ENCODE results near the gene HNF1B.

DNA sequence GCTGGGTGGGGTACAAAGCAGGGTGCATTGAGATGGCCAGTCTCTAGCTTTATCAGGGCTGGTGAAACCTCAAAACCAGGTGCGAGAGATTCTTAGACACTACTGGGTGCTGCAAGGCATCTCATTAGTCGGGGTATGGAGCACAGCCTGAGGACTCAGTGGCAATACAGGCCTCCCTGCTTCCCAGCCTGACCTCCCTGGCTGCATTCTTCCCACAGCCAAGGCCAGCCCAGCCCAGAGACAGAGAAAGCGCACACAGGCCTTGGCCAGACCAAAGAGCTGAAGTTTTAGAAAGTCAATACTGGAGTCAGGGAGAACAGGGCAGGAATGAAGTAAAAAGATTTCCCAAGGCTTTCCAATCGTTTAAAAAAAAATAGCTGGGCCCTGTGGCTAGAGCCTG is 12.5 kb downstream of the HNF1B start:
- TF ChIP-seq GLIS3 (CRISPR knock-in tag; IDR thresholded peaks at IDR 0.05), result no peak
- no peak for TF ChIP-seq ZNF70 (CRISPR knock-in tag; IDR thresholded peaks at IDR 0.05)
- no peak for TF ChIP-seq ISL1 (CRISPR knock-in tag; IDR thresholded peaks at IDR 0.05)
- TF ChIP-seq ZFP30 (CRISPR knock-in tag; IDR thresholded peaks at IDR 0.05), result no peak
- no peak for TF ChIP-seq RARB (CRISPR knock-in tag; IDR thresholded peaks at IDR 0.05)
- no peak for TF ChIP-seq ZNF565 (CRISPR knock-in tag; conservative IDR thresholded peaks at IDR 0.05; ENCODE audit: low read depth)
- TF ChIP-seq ARNTL (CRISPR knock-in tag; IDR thresholded peaks at IDR 0.05; ENCODE audit: borderline replicate concordance, low read depth), result no peak
- no peak for TF ChIP-seq ZFP3 (CRISPR knock-in tag; IDR thresholded peaks at IDR 0.05)
- no peak for TF ChIP-seq CREB5 (CRISPR knock-in tag; IDR thresholded peaks at IDR 0.05; ENCODE audit: low read depth)
- TF ChIP-seq CSDC2 (CRISPR knock-in tag; IDR thresholded peaks at IDR 0.05), result no peak
- no peak for TF ChIP-seq TOX (CRISPR knock-in tag; IDR thresholded peaks at IDR 0.05; ENCODE audit: borderline replicate concordance)
- no peak for TF ChIP-seq BACH2 (CRISPR knock-in tag; IDR thresholded peaks at IDR 0.05; ENCODE audit: borderline replicate concordance)
- no peak for TF ChIP-seq ESRRG (CRISPR knock-in tag; IDR thresholded peaks at IDR 0.05)
- TF ChIP-seq, protein P1, sequence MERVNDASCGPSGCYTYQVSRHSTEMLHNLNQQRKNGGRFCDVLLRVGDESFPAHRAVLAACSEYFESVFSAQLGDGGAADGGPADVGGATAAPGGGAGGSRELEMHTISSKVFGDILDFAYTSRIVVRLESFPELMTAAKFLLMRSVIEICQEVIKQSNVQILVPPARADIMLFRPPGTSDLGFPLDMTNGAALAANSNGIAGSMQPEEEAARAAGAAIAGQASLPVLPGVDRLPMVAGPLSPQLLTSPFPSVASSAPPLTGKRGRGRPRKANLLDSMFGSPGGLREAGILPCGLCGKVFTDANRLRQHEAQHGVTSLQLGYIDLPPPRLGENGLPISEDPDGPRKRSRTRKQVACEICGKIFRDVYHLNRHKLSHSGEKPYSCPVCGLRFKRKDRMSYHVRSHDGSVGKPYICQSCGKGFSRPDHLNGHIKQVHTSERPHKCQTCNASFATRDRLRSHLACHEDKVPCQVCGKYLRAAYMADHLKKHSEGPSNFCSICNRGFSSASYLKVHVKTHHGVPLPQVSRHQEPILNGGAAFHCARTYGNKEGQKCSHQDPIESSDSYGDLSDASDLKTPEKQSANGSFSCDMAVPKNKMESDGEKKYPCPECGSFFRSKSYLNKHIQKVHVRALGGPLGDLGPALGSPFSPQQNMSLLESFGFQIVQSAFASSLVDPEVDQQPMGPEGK (CRISPR knock-in tag; IDR thresholded peaks at IDR 0.05; ENCODE audit: borderline replicate concordance), result no peak

Measured in SK-N-SH treated with all-trans-retinoic acid at 6 μM for 48 hours (cell line).